Bronchial epithelial cell (primary cell): ENCODE data around the gene CAMK2D. TPM values are rescaled to one million over a fixed set of nuclear protein-coding genes. Genes with fewer than 3 reads are reported as not detected.

Experiments used
- DNase-seq: peaks from one replicate; pipeline ENCODE4 v3.0.0-alpha.2; 2010; ENCODE audit warnings: low read depth
- FAIRE-seq: peaks from 2 replicates; lab custom pipeline; 2011; peaks lifted over from hg19 to GRCh38; lab: Jason Lieb, UNC
- H3K27me3 ChIP-seq: 2 replicates; pipeline ENCODE4 v1.5.1; 2011; ENCODE audit warnings: low read length; ENCODE audit not compliant: control insufficient read depth, insufficient read depth
- H3K36me3 ChIP-seq: 2 replicates; pipeline ENCODE4 v1.5.1; 2011; ENCODE audit warnings: low read length; ENCODE audit not compliant: control insufficient read depth, insufficient read depth
- H3K4me3 ChIP-seq: 2 replicates; pipeline ENCODE4 v1.5.1; 2011; ENCODE audit warnings: mild to moderate bottlenecking, low read depth, low read length, control low read depth
- CTCF ChIP-seq: IDR thresholded peaks from 2 replicates; pipeline ENCODE4 v1.5.1; 2011; ENCODE audit warnings: mild to moderate bottlenecking, moderate library complexity, low read length, control low read depth, inconsistent platforms; ENCODE audit not compliant: insufficient read depth, severe bottlenecking
- total RNA-seq: library from RNA; depleted of rRNA; stranded (reverse); fragments of >200 nt; gene quantifications from 2 replicates; pipeline ENCODE4 v1.2.1, GENCODE V29; 2014

The CAMK2D gene
- total RNA-seq, 1 donor from 2014 or later: 50.8 TPM

GRCh38 chr4:113628711-113629110, 132.8 kb downstream of the CAMK2D start:
- TF ChIP-seq CTCF: no peak
- no peaks in the 10 kb centered on the region for H3K27me3 ChIP-seq
- no peak for FAIRE-seq
- no peaks in the 10 kb centered on the region for H3K36me3 ChIP-seq
- no peak for DNase-seq
- no peak overlapping the region for H3K4me3 ChIP-seq

GRCh38 chr4:113627321-113627720, 134.2 kb downstream of the CAMK2D start:
- Histone ChIP-seq H3K36me3 (no peaks in the 10 kb centered on the region), H3K4me3 (no peak overlapping the region), H3K27me3 (no peaks in the 10 kb centered on the region)
- no peak for TF ChIP-seq CTCF
- DNase-seq (no peak), FAIRE-seq (no peak)

- Histone ChIP-seq H3K36me3 (no peaks in the 10 kb centered on the region), H3K27me3 (no peaks in the 10 kb centered on the region), H3K4me3 (no peak overlapping the region)
- no peak for TF ChIP-seq CTCF
- DNase-seq: no peak
- FAIRE-seq: no peak
Measured at GRCh38 chr4:113625902-113626301, 135.6 kb downstream of the CAMK2D start.

GRCh38 chr4:113623274-113623894, 138.2 kb downstream of the CAMK2D start:
- no peak overlapping the region for H3K4me3 ChIP-seq
- no peak for TF ChIP-seq CTCF
- FAIRE-seq: no peak
- no peaks in the 10 kb centered on the region for H3K36me3 ChIP-seq
- peak; percentile 18 for DNase-seq
- no peaks in the 10 kb centered on the region for H3K27me3 ChIP-seq

- H3K4me3 ChIP-seq: no peak overlapping the region
- no peaks in the 10 kb centered on the region for H3K36me3 ChIP-seq
- FAIRE-seq (no peak), DNase-seq (no peak)
- H3K27me3 ChIP-seq: no peaks in the 10 kb centered on the region
- TF ChIP-seq CTCF: no peak
Measured at GRCh38 chr4:113621633-113622032, 139.9 kb downstream of the CAMK2D start.

- H3K4me3 ChIP-seq: no peak overlapping the region
- TF ChIP-seq CTCF: no peak
- DNase-seq (no peak), FAIRE-seq (no peak)
- no peaks in the 10 kb centered on the region for H3K36me3 ChIP-seq
- no peaks in the 10 kb centered on the region for H3K27me3 ChIP-seq
Measured at GRCh38 chr4:113620032-113620431, 141.5 kb downstream of the CAMK2D start.
